GF-D8 (cell line): Measurements from ENCODE around the gene PRKG1.
"Not testable (repeated sequence)": the region's sequence is repeated elsewhere in the genome, so short reads cannot be mapped to it uniquely, and the experiment has no call there.

ENCODE experiments used
- DNase-seq: peaks from one replicate; lab custom pipeline; 2025; lab: John Stamatoyannopoulos, UW

PRKG1 gene

DNA sequence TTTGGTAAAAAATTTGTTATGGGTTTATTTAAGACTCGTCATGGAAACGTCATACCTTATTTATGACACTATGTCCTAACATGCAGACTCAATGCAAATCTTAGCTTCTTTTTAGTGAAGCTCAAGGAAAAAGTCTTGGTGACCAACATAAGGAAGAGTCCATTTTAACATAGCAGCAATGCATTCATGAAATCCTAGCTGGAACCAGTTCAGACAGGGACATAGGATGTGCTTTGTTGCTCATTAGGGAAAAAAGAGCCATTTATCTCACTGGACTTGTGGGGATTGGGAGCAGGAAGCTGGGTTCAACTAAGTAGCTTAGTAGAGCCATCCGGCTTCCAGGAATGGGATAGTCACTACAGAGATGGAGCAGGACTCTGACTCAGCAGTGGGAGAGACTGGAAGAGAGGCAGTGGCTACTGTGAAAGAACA, 1139.0 kb downstream of the PRKG1 start:
- no peak for DNase-seq

DNA sequence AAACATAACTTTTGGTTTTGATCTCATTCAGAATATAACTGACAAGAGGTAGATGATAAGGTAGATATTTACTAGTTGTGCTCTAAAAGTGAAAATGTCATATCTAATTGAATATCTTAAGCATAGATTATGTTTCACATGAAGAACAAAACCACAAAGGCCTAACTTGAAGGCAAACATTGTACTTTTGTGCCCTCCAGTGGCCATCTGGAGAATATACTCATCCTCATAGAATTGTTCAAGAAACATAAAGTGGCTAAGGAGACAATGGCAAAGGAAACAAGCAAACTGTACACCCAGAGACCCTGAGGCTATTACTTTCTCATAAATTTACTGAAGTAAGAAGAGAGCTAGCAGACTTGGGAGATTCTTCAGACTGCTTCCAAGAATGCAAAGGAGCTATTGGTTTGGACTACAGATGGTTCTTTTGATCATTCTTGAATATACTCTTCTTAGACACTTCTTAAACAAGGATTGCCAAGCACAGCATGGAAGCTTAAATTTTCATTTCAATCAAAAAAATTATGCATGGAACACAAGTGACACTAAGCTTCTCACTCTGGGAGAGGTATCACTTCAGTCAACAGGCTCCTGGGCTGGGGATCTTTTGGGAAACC, 1141.6 kb downstream of the PRKG1 start:
- peak; percentile 21 for DNase-seq

DNA sequence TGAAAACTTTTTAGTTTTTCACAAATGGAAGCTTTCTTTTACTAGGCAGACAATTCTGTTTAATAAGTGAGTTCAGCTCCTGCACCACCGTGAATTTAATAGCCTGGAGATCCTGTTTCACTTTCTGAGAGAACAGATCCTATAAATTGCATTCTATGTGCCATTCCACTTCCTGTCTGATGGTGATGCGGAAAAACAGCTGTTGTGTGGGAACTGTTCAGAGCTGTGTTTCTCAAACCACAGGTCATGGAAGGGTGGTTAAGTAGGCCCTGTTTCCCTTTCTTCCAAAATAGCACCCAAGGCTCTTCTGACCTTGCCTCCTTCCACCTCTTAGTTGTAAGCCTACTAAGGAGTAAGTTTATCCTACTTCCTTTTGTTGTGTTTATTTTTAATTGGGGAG, 1142.6 kb downstream of the PRKG1 start:
- no peak for DNase-seq

DNA sequence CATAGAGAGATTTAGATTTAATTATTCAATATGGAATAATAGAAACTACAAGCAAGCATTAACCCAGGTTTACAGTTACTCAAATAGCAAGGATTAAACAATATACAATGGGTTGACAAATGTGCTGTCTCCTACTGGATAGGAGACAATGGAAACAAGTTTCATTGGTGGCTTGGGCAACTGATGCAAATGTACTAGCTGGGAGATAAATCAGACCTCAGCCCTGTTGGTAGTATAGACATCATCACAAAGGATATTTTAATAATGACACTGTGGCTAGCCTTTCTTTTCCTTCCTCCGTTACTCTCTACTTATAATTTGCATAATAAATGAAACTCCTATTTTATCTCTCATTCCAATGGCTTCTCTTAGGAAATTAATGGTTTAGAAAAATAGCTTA, 1143.2 kb downstream of the PRKG1 start:
- no peak for DNase-seq

DNA sequence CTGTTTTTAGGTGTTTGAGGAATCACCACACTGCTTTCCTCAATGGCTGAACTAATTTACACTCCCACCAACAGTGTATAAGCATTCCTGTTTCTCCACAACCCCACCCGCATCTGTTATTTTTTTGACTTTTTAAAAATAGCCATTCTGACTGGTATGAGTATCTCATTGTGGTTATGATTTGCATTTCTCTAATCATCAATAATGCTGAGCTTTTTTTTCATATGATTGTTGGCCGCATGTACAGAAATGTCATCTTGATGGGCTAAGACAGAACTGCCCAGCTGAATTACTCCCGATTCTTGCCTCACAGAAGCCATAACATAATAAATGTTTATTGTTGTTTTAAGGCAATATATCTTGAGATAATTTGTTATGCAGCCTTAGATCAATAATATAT, 1146.7 kb downstream of the PRKG1 start:
- DNase-seq: no peak

DNA sequence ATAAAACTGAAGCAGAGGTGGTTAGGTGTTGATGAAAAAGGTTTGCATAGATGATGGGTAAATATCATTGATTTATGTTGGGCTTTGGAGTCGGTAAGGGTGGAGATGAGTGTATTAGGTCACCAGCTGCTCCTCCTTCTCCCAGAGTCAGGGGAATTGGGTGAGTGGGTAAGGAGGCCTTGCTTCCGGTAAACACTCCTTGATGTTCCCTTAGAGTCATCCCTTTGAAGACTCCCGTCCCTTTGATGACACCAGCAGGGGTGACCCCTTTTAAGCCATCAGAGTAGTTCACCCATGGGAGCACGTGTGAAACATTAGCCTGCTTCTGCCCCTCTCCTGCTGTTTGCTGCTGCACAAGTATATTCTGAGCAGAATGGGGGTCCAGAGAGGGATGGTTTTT, 1147.6 kb downstream of the PRKG1 start:
- no peak for DNase-seq

DNA sequence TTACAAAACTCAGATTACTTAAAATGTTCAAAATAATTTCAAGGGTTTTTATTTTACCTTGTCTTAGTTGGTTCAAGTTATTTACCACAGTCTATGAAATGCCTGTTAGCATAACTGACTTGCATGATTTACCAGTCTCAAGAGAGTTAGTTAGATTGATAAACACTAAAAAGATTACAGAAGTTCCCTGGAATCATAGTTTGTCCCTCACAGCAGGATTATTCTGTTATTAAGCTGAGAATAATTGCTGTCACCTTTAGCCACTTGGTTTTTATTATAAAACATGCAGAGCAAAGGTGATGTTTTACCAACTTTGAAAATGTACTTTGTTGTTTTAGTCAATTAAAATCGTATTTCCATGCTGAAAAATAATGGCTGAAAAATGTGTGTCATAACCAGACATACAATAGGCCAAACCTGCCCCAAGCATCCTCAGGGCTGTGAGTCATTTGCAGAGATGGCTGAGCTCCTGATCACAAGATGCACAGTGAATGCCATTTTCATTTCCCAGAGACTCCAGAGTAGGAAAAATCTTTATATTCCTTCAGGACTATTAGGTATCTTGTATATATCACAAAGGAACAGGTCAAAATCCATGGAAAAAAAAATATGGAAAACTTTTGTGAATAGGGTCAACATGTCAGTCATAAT, 1152.0 kb downstream of the PRKG1 start:
- no peak for DNase-seq

DNA sequence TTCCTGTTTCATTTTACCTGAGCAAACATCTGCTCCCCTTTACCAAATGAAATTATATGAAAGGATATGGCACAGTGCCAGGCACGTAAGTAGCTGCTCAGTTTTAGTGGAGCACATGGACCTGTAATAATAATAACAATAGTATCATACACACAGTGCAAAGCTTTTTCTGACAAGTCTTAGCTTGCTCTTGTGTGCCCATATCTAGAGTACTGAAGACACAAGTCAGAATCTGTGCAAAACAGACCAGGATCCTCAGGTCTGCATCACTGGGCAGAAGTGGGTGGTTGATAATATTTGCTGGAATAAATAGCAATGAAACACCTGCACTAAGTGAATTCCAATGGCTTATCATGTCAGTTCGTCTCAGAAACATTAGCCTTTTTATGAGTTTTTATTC, 1154.3 kb downstream of the PRKG1 start:
- DNase-seq: no peak

DNA sequence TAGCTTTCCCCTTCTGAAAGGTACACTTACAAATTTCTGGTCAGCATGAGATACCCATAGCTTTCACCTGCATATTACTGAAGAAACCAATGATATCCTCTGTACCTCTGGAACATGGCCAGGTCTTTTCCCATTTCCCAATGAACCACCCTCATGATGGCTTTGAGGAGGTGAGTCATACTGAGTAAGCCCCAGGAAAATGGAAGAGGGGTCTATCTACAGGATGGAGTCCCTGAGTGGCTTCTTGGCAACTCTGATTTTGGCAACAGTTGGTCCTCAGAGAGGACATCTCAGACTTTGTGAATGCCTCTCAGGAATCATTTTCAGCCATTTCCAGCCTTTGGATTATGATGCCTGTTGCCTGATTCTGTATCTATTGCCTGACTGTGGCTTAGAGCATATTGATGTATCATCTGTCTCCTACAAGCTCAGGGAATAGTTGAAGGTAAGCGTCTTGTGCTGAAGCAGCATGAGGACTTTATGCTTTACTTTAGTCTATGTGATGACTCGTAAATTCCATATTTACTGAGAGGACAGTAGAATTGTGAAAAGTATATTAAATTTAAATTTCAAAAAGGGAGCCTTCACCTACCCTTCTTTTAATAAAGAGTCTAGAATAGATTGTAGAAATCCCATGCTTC, 1155.1 kb downstream of the PRKG1 start:
- no peak for DNase-seq

DNA sequence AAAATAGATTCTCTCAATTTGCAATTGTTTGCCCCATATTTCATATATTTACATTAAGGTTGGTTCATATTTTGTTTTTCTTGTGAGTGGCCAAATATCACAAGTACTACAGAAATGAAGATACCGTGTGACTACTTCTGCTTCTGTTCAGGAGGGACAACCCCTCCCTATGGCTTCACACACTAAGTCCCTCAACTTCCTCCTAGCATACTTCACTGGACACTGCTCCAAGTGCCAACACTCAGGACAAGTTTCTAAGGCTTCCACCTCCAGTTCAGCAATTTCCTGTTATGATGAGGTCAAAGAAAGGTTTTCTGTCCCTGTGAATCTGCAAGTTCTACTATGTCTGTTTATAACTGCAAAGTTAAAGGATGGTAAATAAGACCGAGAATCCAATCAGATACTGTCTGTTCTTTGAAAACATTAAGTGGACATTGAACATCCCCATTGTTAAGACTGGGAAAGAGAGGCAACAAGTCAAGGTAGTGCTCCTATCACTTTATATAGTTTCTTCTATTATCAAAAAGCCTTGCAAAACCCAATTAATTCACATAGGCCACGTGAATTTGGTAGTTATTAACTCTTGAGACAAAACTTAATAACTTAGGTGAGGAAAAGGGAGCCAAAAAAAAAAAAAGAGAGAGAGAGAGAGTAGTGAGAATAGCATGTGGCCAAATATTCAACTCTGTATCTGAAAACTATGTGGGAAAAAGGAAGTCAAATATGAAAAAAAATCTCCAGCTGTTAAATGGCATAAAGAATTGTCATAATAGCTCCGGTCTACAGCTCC, 1158.5 kb downstream of the PRKG1 start:
- no peak for DNase-seq

DNA sequence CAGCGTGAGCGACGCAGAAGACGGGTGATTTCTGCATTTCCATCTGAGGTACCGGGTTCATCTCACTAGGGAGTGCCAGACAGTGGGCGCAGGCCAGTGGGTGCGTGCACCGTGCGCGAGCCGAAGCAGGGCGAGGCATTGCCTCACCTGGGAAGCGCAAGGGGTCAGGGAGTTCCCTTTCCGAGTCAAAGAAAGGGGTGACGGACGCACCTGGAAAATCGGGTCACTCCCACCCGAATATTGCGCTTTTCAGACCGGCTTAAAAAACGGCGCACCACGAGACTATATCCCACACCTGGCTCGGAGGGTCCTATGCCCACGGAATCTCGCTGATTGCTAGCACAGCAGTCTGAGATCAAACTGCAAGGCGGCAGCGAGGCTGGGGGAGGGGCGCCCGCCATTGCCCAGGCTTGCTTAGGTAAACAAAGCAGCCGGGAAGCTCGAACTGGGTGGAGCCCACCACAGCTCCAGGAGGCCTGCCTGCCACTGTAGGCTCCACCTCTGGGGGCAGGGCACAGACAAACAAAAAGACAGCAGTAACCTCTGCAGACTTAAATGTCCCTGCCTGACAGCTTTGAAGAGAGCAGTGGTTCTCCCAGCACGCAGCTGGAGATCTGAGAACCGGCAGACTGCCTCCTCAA, 1159.2 kb downstream of the PRKG1 start:
- not testable (repeated sequence) for DNase-seq

DNA sequence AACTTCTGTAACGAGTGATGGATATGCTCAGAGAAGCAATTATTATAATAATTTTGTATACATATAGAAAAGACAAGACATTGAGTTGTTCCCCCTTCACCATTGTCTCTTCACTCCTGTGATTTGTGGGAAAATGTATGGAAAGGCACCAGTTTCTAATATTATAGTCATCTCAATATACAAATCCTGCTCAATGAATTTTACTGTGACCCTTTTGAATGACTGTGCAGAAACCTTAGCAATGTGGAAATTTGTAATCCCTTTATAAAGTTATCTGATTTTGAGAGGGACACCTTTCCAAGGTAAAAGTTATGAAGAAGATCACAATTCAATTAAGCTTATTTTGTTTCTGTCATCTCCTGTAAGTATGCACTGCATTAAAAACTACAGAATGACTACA, 1165.5 kb downstream of the PRKG1 start:
- no peak for DNase-seq

DNA sequence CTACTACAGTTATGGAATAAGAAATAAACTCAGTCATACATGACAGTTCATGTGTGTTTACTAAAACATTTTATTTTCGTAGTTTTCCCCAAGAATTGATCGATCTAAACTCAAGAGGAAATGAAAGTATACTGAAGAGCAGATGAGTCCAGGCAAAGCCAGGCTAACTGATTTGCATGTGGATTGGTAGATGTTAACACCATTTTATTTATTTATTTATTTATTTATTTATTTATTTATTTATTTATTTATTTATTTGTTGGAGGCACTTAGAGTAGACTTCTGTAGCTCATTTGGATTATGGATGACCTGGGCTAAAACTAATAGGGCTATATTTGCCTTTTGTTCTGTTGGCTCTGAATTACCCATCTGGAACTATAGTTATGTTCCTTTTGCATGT, 1171.3 kb downstream of the PRKG1 start:
- DNase-seq: no peak

DNA sequence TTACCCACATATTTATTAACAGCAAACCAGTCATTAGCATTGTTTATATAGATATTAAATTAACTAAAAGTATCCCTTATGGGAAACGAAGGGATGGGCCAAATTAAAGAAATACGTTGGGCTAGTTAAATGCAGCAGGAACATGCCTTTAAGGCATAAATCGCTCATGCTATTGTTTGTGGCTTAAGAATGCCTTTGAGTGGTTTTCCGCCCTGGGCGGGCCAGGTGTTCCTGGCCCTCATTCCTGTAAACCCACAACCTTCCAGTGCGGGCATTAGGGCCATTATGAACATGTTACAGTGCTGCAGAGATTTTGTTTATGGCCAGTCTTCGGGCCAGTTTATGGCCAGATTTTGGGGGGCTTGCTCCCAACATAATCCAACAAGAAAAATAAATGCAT, 1173.6 kb downstream of the PRKG1 start:
- not testable (repeated sequence) for DNase-seq

DNA sequence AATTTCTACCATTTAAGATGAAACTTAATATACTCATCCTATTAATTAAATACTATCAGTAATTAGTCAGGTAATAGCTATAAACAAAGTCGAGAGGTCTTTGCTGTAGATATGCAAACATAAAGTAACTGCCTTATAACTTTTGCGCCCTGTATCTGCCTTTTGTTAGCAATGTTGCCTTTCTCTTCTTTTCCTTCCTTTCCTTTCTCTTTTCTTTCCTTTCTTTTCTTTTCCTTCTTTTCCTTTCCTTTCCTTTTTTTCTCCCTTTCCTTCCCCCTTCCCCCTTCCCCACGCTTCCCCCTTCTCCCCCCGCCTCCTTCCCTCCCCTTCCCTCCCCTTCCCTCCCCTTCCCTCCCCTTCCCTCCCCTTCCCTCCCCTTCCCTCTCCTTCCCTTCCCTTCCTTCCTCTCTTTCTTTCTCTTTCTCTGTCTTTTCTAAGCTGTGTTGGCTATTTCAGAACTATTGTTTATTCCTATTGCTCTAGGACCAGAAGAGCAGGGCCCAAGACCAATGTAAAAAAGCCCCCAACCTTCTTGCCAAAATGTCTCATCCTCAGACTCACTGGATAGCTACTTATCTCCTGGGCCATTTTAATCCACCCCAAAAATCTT, 1174.5 kb downstream of the PRKG1 start:
- no peak for DNase-seq

DNA sequence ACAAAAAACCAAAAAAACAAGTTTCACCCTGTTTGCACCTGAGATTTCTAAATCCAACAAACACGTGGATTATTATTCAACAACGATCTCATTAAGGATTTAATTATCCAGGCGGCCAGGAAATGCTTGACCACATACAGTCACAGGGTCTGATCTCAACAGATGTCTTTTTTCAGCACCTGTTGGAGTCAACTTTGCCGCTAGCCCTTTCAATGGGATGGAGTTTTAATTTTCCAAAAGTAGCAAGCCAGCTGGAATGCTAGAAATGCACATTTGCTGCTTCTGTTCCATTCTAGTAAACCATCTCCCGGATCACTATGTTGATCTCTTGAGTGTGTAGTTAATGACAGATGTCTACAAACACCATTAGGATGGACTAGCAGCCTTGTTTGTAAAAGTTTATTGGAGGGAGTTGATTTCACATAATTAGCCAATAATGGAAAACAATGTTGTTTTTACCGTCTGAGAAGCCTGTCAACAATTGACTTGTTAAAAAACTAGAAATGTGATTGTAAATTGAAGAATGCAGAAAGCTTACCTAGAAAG, 1175.6 kb downstream of the PRKG1 start:
- DNase-seq: no peak

DNA sequence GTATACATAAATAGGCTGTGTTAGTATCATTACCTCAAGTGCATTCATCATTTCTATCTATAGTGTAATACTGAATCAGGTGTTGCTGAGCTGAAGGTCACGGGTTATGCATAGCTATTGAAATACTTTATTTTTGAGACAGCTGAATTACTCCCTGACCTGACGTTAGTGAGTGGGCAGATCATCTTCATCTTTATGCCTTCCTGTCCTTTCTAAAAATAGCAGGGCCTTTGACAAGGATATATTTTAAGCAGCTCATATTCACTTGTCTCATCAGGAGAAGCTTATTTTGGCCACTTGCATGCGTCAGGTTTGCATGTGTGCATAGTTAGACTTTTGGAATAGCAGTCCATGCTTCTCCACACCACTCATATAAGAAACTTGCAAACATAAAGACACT, 1176.2 kb downstream of the PRKG1 start:
- DNase-seq: no peak

DNA sequence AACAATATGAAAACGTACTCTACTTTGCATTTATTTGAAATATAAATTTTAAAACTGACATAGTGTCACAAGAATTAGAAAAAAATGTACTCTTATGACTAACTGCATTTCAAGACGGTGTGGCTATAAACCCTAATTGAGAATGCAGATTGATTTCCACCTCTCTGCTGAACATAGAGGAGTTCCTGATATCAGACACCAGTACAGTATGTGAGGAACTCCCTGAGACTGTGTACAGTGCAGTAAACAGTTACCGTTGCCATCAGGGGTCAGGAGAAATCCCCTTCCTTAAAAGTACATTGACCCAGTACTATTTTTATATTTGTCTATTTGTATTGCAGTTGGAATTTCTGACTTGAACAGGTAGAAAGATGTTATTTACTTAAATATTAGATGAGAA, 1178.0 kb downstream of the PRKG1 start:
- DNase-seq: no peak

DNA sequence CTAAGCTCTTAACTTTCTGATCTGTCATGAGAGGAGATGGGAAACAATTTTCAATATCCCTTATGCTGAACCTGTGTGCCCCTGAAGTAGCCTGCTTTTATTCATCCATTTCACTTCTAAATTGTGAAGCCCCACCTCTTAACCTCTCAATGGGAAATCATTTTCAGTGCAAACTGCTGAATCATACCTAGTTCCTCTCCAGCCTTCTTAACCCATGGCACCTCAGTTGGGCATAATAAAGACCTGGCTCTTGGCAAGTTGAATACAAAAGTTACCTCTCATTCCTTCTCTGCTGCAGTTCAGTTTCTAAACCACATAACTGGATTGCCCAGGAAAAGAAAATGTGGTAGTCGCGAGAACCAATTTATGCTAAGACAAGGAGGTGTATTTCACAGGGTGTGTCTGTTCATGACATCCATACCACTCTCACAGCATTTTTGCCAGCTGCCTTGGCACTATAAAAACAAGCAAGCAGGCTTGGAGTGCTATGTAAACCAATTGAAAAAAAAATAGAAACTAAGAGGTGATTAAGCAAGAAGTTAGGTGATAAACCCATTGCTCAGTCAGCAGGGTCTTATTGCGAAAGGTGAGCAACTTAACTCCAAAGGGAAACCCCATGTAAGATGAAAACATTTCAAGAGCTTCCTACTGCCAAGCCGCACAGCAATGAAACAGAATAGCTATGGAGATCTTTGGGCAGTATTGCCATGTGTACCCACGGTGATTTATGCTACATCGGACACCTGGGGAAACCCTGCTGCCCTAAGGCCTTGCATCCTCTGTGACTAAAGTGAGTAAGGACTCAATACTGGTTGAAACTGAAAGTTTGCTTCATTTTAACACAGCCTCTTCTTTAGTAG, 1182.8 kb downstream of the PRKG1 start:
- DNase-seq: no peak

DNA sequence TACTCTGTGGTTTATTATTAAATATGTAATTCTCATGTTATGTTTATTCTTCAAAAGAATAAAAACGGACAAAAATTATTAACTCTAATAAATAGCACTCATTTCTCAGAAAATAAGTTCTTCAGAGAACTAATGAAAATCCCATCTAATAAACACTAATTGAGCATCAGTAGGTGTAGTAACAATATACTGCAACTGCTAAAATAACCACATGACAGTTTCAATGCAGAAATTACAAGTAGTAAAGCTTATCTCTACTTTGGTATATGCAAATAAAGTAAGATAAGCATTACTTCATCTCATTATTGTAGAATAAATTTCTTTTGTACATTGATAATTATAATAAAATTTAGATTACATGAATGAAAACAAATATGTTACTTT, 1183.4 kb downstream of the PRKG1 start:
- no peak for DNase-seq
